Endothelial cell of umbilical vein (primary cell): ENCODE measurements around the gene BMP2K. TPM values are rescaled to one million over a fixed set of nuclear protein-coding genes. Genes with fewer than 3 reads are reported as not detected.

Experiments used
- BruUV-seq: library from RNA; stranded (reverse); fragments of 400-500 nt; replicated peaks from 2 replicates; lab custom pipeline; 2021; lab: Mats Ljungman, UMichigan
- CTCF ChIA-PET: fragments of 300-600, 350-600 bp; sonication (Branson Sonifier 250); formaldehyde crosslinking; loops from one replicate; lab custom pipeline; 2021; ENCODE audit warnings: antibody characterized with exemption, inconsistent platforms; lab: Charles Lee
- POLR2A ChIA-PET: fragments of 300-600, 350-600 bp; sonication (Branson Sonifier 250); formaldehyde crosslinking; loops from one replicate; lab custom pipeline; 2021; ENCODE audit warnings: antibody characterized with exemption, inconsistent platforms; lab: Charles Lee
- DNase-seq: peaks from one replicate; pipeline ENCODE4 v3.0.0-alpha.2; 2011; ENCODE audit warnings: low read depth, low spot score
- FAIRE-seq: peaks from 2 replicates; lab custom pipeline; 2011; peaks lifted over from hg19 to GRCh38; lab: Jason Lieb, UNC
- H2AFZ ChIP-seq: 2 replicates; pipeline ENCODE4 v1.6.0; 2012; ENCODE audit warnings: low read depth, low read length, control low read depth, inconsistent platforms
- H3K27ac ChIP-seq: 2 replicates; pipeline ENCODE4 v1.5.1; 2011; ENCODE audit warnings: low read depth, mild to moderate bottlenecking, control low read depth, low read length, moderate library complexity; ENCODE audit not compliant: insufficient read depth
- H3K27me3 ChIP-seq, 2 experiments: 2 replicates each; pipeline versions ENCODE4 v1.6.0 to v1.6.1; 2011; ENCODE audit warnings: low read length in 2 of 2, mixed read lengths in 1 of 2; ENCODE audit not compliant: control insufficient read depth in 2 of 2, insufficient read depth in 2 of 2
- H3K36me3 ChIP-seq, 2 experiments: 2 replicates in 1 of 2; 3 replicates in 1 of 2; pipeline ENCODE4 v1.5.1; 2011; ENCODE audit warnings: low read length in 2 of 2, mild to moderate bottlenecking in 1 of 2, moderate library complexity in 1 of 2; ENCODE audit not compliant: control insufficient read depth in 2 of 2, insufficient read depth in 2 of 2; ENCODE audit errors: extremely low read depth in 1 of 2
- H3K4me1 ChIP-seq: 3 replicates; pipeline ENCODE4 v1.5.1; 2011; ENCODE audit warnings: mild to moderate bottlenecking, low read length; ENCODE audit not compliant: control insufficient read depth, insufficient read depth; ENCODE audit errors: extremely low read depth
- H3K4me2 ChIP-seq: 2 replicates; pipeline ENCODE4 v1.6.1; 2011; ENCODE audit warnings: low read length, control low read depth, mixed read lengths; ENCODE audit not compliant: insufficient read depth
- H3K4me3 ChIP-seq, 3 experiments: fragments of 200-600 bp in 1 of 3; sonication (generic), shearing (Covaris generic) in 1 of 3; replicated peaks in 1 of 3; 2 replicates each; pipeline ENCODE4 v1.5.1; 2011 to 2016; ENCODE audit warnings: control low read depth in 3 of 3, low read length in 3 of 3, mild to moderate bottlenecking in 2 of 3, inconsistent platforms in 1 of 3, low read depth in 1 of 3, moderate library complexity in 1 of 3; ENCODE audit not compliant: insufficient read depth in 1 of 3
- H3K79me2 ChIP-seq: 2 replicates; pipeline ENCODE4 v1.6.0; 2012; ENCODE audit warnings: low read length, inconsistent platforms; ENCODE audit not compliant: control insufficient read depth, insufficient read depth
- H3K9ac ChIP-seq: replicated peaks from 2 replicates; pipeline ENCODE3; 2011; ENCODE audit warnings: low read length, control low read depth; ENCODE audit not compliant: insufficient read depth; ENCODE audit errors: extremely low read depth
- H3K9me1 ChIP-seq: replicated peaks from 3 replicates; pipeline ENCODE4 v1.6.0; 2011; ENCODE audit warnings: mild to moderate bottlenecking, low read length; ENCODE audit not compliant: control insufficient read depth, insufficient read depth; ENCODE audit errors: extremely low read depth
- H3K9me3 ChIP-seq: replicated peaks from 2 replicates; pipeline ENCODE4 v1.5.1; 2012; ENCODE audit warnings: low read length, inconsistent platforms; ENCODE audit not compliant: control insufficient read depth, insufficient read depth
- H4K20me1 ChIP-seq: replicated peaks from 2 replicates; pipeline ENCODE3; 2011; ENCODE audit warnings: mild to moderate bottlenecking, low read length; ENCODE audit not compliant: control insufficient read depth, insufficient read depth; ENCODE audit errors: extremely low read depth
- EZH2 ChIP-seq: IDR thresholded peaks from 2 replicates; pipeline ENCODE4 v1.6.1; 2012; ENCODE audit warnings: borderline replicate concordance, low read depth, mild to moderate bottlenecking, moderate library complexity, low read length, inconsistent platforms; ENCODE audit not compliant: severe bottlenecking
- FOS ChIP-seq: IDR thresholded peaks from 2 replicates; pipeline ENCODE4 v1.6.1; 2011; ENCODE audit warnings: mild to moderate bottlenecking, low read length, moderate library complexity, borderline replicate concordance; ENCODE audit not compliant: insufficient read depth
- GATA2 ChIP-seq: IDR thresholded peaks from 2 replicates; pipeline ENCODE4 v1.7.0; 2011; ENCODE audit warnings: low read depth, mild to moderate bottlenecking, moderate library complexity, mixed read lengths, low read length; ENCODE audit not compliant: insufficient read length, insufficient read depth
- JUN ChIP-seq: IDR thresholded peaks from 2 replicates; pipeline ENCODE4 v1.6.1; 2011; ENCODE audit warnings: borderline replicate concordance, low read depth; ENCODE audit not compliant: insufficient read length, insufficient read depth
- MYC ChIP-seq: IDR thresholded peaks from one replicate; pipeline ENCODE4 v1.6.1; 2011; ENCODE audit warnings: mild to moderate bottlenecking, low read depth, low read length
- POLR2A ChIP-seq: IDR thresholded peaks from 2 replicates; pipeline ENCODE4 v1.6.1; 2012; ENCODE audit warnings: low read depth, mild to moderate bottlenecking, control low read depth, low read length
- POLR2AphosphoS5 ChIP-seq: IDR thresholded peaks from 2 replicates; pipeline ENCODE4 v1.6.1; 2012; ENCODE audit warnings: low read depth, mild to moderate bottlenecking, control low read depth, low read length, moderate library complexity; ENCODE audit not compliant: insufficient read depth
- dilution Hi-C: fragments of 300-500 bp; cut with MboI; formaldehyde crosslinking; loops from one replicate; pipeline ENCODE4 v1.15.0; 2019; ENCODE audit warnings: low sequenced_read_pairs; ENCODE audit not compliant: extremely low pct_ligation_motif_present
- intact Hi-C: fragments of 100-400 bp; cut with micrococcal nuclease; formaldehyde crosslinking; loops from one replicate; pipeline ENCODE4 v1.10.0; 2022
- polyA plus RNA-seq, 4 experiments: library from polyadenylated mRNA; depleted of rRNA in 3 of 4; stranded (reverse) in 3 of 4; unstranded in 1 of 4; fragments of >200 nt; gene quantifications; 2 replicates each; pipeline versions ENCODE4 v1.2.1 to v1.2.3, GENCODE V29; 2011 to 2012; ENCODE audit warnings: missing spikeins in 1 of 4
- total RNA-seq: library from RNA; stranded (reverse); gene quantifications from 2 replicates; pipeline ENCODE4 v1.2.3, GENCODE V29; 2021
- TF ChIP-seq, protein P1 (sequence below): IDR thresholded peaks from 2 replicates; pipeline ENCODE4 v1.6.1; 2011; ENCODE audit not compliant: insufficient read depth, insufficient read length
- TF ChIP-seq, protein P2 (sequence below), 2 donors: IDR thresholded peaks; 1 replicate in 1 of 2; 2 replicates in 1 of 2; pipeline ENCODE4 v1.5.1; 2011; ENCODE audit warnings: low read length in 2 of 2, mild to moderate bottlenecking in 2 of 2, moderate library complexity in 2 of 2, control low read depth in 1 of 2, inconsistent platforms in 1 of 2, low read depth in 1 of 2; ENCODE audit not compliant: insufficient read depth in 1 of 2; ENCODE audit errors: extremely low read depth in 1 of 2

BMP2K gene
- total and polyA plus RNA-seq, 2 donors (not counting 3 experiments of a cell fraction or from before 2014, with no cell fraction given) = 16.1 to 37.9 TPM

DNA sequence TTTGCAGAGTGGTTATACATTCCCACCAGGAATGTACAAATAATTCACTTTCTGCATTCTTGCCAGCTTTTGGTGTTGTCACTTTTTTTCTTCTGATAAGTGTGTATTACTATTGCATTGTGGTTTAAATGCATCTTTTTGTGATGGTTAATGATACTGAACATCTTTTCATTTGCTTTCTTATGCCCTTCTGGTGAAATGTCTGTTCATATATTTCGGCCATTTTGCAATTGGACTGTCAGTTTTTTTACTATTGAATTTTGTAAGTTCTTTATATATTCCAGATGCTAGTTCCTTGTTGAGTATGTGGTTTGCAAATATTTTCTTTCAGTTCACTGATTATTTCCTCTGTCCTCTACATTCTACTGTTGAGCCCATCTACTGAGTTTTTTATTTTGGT lies 19.4 kb upstream of the BMP2K start:
- no peak overlapping the region for H3K4me2 ChIP-seq
- H3K27me3 ChIP-seq = no peaks in the 10 kb centered on the region
- intact Hi-C loops (no loop called here), dilution Hi-C loops (no loop called here)
- no peak overlapping the region for H3K27ac ChIP-seq
- no peaks in the 10 kb centered on the region for H3K4me1 ChIP-seq
- POLR2A ChIA-PET = no interaction called here
- no peak overlapping the region for H3K9ac ChIP-seq
- no peaks in the 10 kb centered on the region for H4K20me1 ChIP-seq
- CTCF ChIA-PET = no interaction called here
- H2AFZ ChIP-seq = no peak overlapping the region
- TF ChIP-seq FOS (no peak), MYC (no peak), POLR2AphosphoS5 (no peak), EZH2 (no peak), GATA2 (no peak), JUN (no peak), POLR2A (no peak)
- TF ChIP-seq, protein P1, sequence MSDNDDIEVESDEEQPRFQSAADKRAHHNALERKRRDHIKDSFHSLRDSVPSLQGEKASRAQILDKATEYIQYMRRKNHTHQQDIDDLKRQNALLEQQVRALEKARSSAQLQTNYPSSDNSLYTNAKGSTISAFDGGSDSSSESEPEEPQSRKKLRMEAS = no peak
- TF ChIP-seq, protein P2, sequence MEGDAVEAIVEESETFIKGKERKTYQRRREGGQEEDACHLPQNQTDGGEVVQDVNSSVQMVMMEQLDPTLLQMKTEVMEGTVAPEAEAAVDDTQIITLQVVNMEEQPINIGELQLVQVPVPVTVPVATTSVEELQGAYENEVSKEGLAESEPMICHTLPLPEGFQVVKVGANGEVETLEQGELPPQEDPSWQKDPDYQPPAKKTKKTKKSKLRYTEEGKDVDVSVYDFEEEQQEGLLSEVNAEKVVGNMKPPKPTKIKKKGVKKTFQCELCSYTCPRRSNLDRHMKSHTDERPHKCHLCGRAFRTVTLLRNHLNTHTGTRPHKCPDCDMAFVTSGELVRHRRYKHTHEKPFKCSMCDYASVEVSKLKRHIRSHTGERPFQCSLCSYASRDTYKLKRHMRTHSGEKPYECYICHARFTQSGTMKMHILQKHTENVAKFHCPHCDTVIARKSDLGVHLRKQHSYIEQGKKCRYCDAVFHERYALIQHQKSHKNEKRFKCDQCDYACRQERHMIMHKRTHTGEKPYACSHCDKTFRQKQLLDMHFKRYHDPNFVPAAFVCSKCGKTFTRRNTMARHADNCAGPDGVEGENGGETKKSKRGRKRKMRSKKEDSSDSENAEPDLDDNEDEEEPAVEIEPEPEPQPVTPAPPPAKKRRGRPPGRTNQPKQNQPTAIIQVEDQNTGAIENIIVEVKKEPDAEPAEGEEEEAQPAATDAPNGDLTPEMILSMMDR (IDR thresholded peaks at IDR 0.05; ENCODE audit: extremely low read depth in 1 of 2, insufficient read depth in 1 of 2, low read depth in 1 of 2, low read length in 2 of 2) = no peak
- DNase-seq (no peak), FAIRE-seq (no peak)
- no peaks in the 10 kb centered on the region for H3K9me3 ChIP-seq
- H3K79me2 ChIP-seq = no peaks in the 10 kb centered on the region
- no peak overlapping the region for H3K4me3 ChIP-seq
- no peaks in the 10 kb centered on the region for H3K36me3 ChIP-seq
- no TSS peak for BruUV-seq
- H3K9me1 ChIP-seq = no peaks in the 10 kb centered on the region
